HG03159 (cell line): ENCODE results near the gene SACS.
"Not testable (repeated sequence)": the region's sequence is repeated elsewhere in the genome, so short reads cannot be mapped to it uniquely, and the experiment has no call there.

ENCODE experiments used
- ATAC-seq: cut with Tn5 transposase; IDR thresholded peaks from one replicate; pipeline ENCODE4 v1.9.1; 2021; ENCODE audit warnings: mild to moderate bottlenecking, moderate library complexity; ENCODE audit not compliant: unreplicated experiment

SACS gene

GRCh38 chr13:23456437-23457210, 23.1 kb upstream of the SACS start:
- ATAC-seq = no peak

- ATAC-seq = no peak
Measured at GRCh38 chr13:23455401-23456185, 22.1 kb upstream of the SACS start.

GRCh38 chr13:23453132-23453531, 19.6 kb upstream of the SACS start:
- ATAC-seq = no peak

- ATAC-seq = no peak
Measured at GRCh38 chr13:23450340-23451046, 17.0 kb upstream of the SACS start.

GRCh38 chr13:23449398-23450162, 16.1 kb upstream of the SACS start:
- ATAC-seq = no peak

GRCh38 chr13:23447927-23448326, 14.4 kb upstream of the SACS start:
- ATAC-seq = no peak

- no peak for ATAC-seq
Measured at GRCh38 chr13:23445794-23446193, 12.3 kb upstream of the SACS start.

GRCh38 chr13:23443878-23444277, 10.4 kb upstream of the SACS start:
- ATAC-seq = no peak

- ATAC-seq = no peak
Measured at GRCh38 chr13:23443110-23443509, 9.6 kb upstream of the SACS start.

- no peak for ATAC-seq
Measured at GRCh38 chr13:23440821-23441618, 7.5 kb upstream of the SACS start.

- ATAC-seq = not testable (repeated sequence)
Measured at GRCh38 chr13:23440324-23440723, 6.8 kb upstream of the SACS start.

- no peak for ATAC-seq
Measured at GRCh38 chr13:23437916-23438315, 4.4 kb upstream of the SACS start.

GRCh38 chr13:23436680-23437079, 3.2 kb upstream of the SACS start:
- ATAC-seq = no peak

- no peak for ATAC-seq
Measured at GRCh38 chr13:23434491-23434890, 989 bp upstream of the SACS start.

- no peak for ATAC-seq
Measured at GRCh38 chr13:23432626-23433025, 876 bp downstream of the SACS start.

GRCh38 chr13:23430664-23431063, 2.8 kb downstream of the SACS start:
- no peak for ATAC-seq

GRCh38 chr13:23427881-23428528, 5.5 kb downstream of the SACS start:
- no peak for ATAC-seq

- no peak for ATAC-seq
Measured at GRCh38 chr13:23427342-23427843, 6.1 kb downstream of the SACS start.

- no peak for ATAC-seq
Measured at GRCh38 chr13:23421596-23421995, 11.9 kb downstream of the SACS start.
